Measurements from ENCODE around the gene ACSM5. TPM values are rescaled to one million over a fixed set of nuclear protein-coding genes. Genes with fewer than 3 reads are reported as not detected.
"Not testable (repeated sequence)": the region's sequence is repeated elsewhere in the genome, so short reads cannot be mapped to it uniquely, and the experiment has no call there.

Gene ACSM5
- polyA plus RNA-seq, 1 donor (not counting 4 experiments of a cell fraction or from before 2014, with no cell fraction given), result not detected

DNA sequence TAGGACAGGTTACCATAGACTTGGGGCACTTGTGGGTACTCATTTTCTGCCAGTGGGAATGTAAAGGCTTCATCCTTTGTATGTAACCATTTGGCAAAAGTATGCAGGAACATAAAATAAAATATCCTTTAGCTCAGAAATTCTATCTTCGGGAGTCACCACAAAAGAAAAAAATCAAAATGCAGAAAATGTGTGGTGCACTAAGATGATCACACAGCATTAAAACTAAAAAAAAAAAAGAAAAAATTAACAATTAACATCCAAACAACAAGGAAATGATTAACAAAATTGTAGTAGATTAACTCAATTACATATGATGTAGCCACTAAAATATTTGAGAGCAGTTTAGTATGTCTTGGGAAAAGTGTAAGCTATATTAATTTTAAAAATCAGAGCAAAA is 31.4 kb downstream of the ACSM5 start:
- H3K27me3 ChIP-seq (ENCODE audit: control insufficient read depth, extremely low read depth, insufficient read depth, low read length); DNase-seq (ENCODE audit: low read depth, low spot score); H3K4me1 ChIP-seq (ENCODE audit: control insufficient read depth, extremely low read depth, insufficient read depth, low read length); H3K4me3 ChIP-seq (ENCODE audit: control insufficient read depth in 2 of 3, extremely low read depth in 1 of 3, insufficient read depth in 2 of 3, low read depth in 1 of 3, low read length in 3 of 3); dilution Hi-C loops (cut with MboI; ENCODE audit: extremely low pct_ligation_motif_present, low sequenced_read_pairs); H2AFZ ChIP-seq (ENCODE audit: control insufficient read depth, low read length); H3K9me3 ChIP-seq (ENCODE audit: control insufficient read depth, low read depth, low read length); H3K4me2 ChIP-seq (ENCODE audit: control insufficient read depth, extremely low read depth, insufficient read depth, low read depth, low read length); H3K79me2 ChIP-seq (ENCODE audit: control insufficient read depth, insufficient read depth, low read length); H3K9ac ChIP-seq (ENCODE audit: control insufficient read depth, extremely low read depth, insufficient read depth, low read length); H3K36me3 ChIP-seq (ENCODE audit: control insufficient read depth in 2 of 2, extremely low read depth in 1 of 2, insufficient read depth in 2 of 2, low read length in 2 of 2); H3K27ac ChIP-seq (ENCODE audit: control insufficient read depth, insufficient read depth, low read length); H3K9me1 ChIP-seq (ENCODE audit: control insufficient read depth, extremely low read depth, insufficient read depth, low read length); FAIRE-seq; H4K20me1 ChIP-seq (ENCODE audit: control insufficient read depth, extremely low read depth, insufficient read depth, low read length): not testable (repeated sequence)

DNA sequence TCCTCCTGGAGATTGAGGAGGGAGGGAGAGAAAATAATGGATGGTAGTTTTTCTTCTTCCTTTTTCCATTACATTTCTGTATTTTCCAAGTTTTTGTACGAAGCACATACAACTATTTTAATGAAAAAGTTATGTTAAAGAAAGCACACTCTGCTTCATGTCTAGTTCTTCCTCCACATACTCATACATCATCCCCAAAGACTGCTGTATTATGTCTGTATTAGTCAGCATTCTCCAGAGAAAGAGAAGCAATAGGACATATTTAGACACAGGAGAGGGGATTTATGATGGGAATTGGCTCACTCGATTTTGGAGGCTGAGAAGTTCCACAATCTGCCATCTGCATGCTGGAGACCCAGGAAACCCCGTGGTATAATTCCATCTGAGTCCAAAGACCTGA is 31.9 kb downstream of the ACSM5 start:
- DNase-seq (ENCODE audit: low read depth, low spot score), result no peak
- H3K9me3 ChIP-seq (ENCODE audit: control insufficient read depth, low read depth, low read length), result no peaks in the 10 kb centered on the region
- H2AFZ ChIP-seq (ENCODE audit: control insufficient read depth, low read length), result no peak overlapping the region
- no peak for TF ChIP-seq EZH2 (IDR thresholded peaks at IDR 0.05; ENCODE audit: low read length)
- TF ChIP-seq, protein P1, sequence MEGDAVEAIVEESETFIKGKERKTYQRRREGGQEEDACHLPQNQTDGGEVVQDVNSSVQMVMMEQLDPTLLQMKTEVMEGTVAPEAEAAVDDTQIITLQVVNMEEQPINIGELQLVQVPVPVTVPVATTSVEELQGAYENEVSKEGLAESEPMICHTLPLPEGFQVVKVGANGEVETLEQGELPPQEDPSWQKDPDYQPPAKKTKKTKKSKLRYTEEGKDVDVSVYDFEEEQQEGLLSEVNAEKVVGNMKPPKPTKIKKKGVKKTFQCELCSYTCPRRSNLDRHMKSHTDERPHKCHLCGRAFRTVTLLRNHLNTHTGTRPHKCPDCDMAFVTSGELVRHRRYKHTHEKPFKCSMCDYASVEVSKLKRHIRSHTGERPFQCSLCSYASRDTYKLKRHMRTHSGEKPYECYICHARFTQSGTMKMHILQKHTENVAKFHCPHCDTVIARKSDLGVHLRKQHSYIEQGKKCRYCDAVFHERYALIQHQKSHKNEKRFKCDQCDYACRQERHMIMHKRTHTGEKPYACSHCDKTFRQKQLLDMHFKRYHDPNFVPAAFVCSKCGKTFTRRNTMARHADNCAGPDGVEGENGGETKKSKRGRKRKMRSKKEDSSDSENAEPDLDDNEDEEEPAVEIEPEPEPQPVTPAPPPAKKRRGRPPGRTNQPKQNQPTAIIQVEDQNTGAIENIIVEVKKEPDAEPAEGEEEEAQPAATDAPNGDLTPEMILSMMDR (optimal IDR thresholded peaks at IDR 0.05 in 1 of 3, IDR thresholded peaks at IDR 0.05 in 1 of 3, conservative IDR thresholded peaks at IDR 0.05 in 1 of 3; ENCODE audit: extremely low read depth in 1 of 3, insufficient read depth in 2 of 3, low read length in 3 of 3), result no peak
- H3K79me2 ChIP-seq (ENCODE audit: control insufficient read depth, insufficient read depth, low read length), result no peaks in the 10 kb centered on the region
- no peaks in the 10 kb centered on the region for H4K20me1 ChIP-seq (ENCODE audit: control insufficient read depth, extremely low read depth, insufficient read depth, low read length)
- H3K4me1 ChIP-seq (ENCODE audit: control insufficient read depth, extremely low read depth, insufficient read depth, low read length), result no peaks in the 10 kb centered on the region
- no peak overlapping the region for H3K4me3 ChIP-seq (ENCODE audit: control insufficient read depth in 2 of 3, extremely low read depth in 1 of 3, insufficient read depth in 2 of 3, low read depth in 1 of 3, low read length in 3 of 3)
- H3K27ac ChIP-seq (ENCODE audit: control insufficient read depth, insufficient read depth, low read length), result no peak overlapping the region
- H3K36me3 ChIP-seq (ENCODE audit: control insufficient read depth in 2 of 2, extremely low read depth in 1 of 2, insufficient read depth in 2 of 2, low read length in 2 of 2), result no peaks in the 10 kb centered on the region
- no peak for FAIRE-seq
- H3K9ac ChIP-seq (ENCODE audit: control insufficient read depth, extremely low read depth, insufficient read depth, low read length), result no peak overlapping the region
- no peaks in the 10 kb centered on the region for H3K27me3 ChIP-seq (ENCODE audit: control insufficient read depth, extremely low read depth, insufficient read depth, low read length)
- no peaks in the 10 kb centered on the region for H3K9me1 ChIP-seq (ENCODE audit: control insufficient read depth, extremely low read depth, insufficient read depth, low read length)
- dilution Hi-C loops (cut with MboI; ENCODE audit: extremely low pct_ligation_motif_present, low sequenced_read_pairs), result no loop called here
- no peak overlapping the region for H3K4me2 ChIP-seq (ENCODE audit: control insufficient read depth, extremely low read depth, insufficient read depth, low read depth, low read length)

DNA sequence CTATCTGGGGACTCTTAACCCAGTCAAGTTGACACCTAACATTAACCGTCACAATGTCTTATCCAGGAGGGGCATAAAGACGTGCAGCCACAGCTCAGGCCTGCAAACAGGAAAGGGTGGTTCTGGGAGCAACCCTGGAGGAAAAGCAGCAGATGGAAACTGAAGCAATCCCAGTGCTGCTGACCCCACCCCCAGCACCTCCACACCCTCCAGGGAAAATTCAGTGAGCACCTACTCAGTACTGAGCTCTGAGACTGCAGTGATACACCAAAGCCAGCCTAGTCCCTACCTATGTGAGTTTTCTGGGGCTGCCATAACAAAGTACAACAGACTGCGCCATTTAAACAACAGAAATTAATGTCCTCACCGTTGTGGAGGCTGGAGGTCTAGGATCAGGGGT is 32.5 kb downstream of the ACSM5 start:
- dilution Hi-C loops (cut with MboI; ENCODE audit: extremely low pct_ligation_motif_present, low sequenced_read_pairs); H3K9me1 ChIP-seq (ENCODE audit: control insufficient read depth, extremely low read depth, insufficient read depth, low read length); H2AFZ ChIP-seq (ENCODE audit: control insufficient read depth, low read length); DNase-seq (ENCODE audit: low read depth, low spot score); H3K36me3 ChIP-seq (ENCODE audit: control insufficient read depth in 2 of 2, extremely low read depth in 1 of 2, insufficient read depth in 2 of 2, low read length in 2 of 2); H3K9me3 ChIP-seq (ENCODE audit: control insufficient read depth, low read depth, low read length); H3K27me3 ChIP-seq (ENCODE audit: control insufficient read depth, extremely low read depth, insufficient read depth, low read length); H3K79me2 ChIP-seq (ENCODE audit: control insufficient read depth, insufficient read depth, low read length); FAIRE-seq; H3K4me2 ChIP-seq (ENCODE audit: control insufficient read depth, extremely low read depth, insufficient read depth, low read depth, low read length); H3K4me3 ChIP-seq (ENCODE audit: control insufficient read depth in 2 of 3, extremely low read depth in 1 of 3, insufficient read depth in 2 of 3, low read depth in 1 of 3, low read length in 3 of 3); H4K20me1 ChIP-seq (ENCODE audit: control insufficient read depth, extremely low read depth, insufficient read depth, low read length); H3K4me1 ChIP-seq (ENCODE audit: control insufficient read depth, extremely low read depth, insufficient read depth, low read length); H3K27ac ChIP-seq (ENCODE audit: control insufficient read depth, insufficient read depth, low read length); H3K9ac ChIP-seq (ENCODE audit: control insufficient read depth, extremely low read depth, insufficient read depth, low read length): not testable (repeated sequence)

DNA sequence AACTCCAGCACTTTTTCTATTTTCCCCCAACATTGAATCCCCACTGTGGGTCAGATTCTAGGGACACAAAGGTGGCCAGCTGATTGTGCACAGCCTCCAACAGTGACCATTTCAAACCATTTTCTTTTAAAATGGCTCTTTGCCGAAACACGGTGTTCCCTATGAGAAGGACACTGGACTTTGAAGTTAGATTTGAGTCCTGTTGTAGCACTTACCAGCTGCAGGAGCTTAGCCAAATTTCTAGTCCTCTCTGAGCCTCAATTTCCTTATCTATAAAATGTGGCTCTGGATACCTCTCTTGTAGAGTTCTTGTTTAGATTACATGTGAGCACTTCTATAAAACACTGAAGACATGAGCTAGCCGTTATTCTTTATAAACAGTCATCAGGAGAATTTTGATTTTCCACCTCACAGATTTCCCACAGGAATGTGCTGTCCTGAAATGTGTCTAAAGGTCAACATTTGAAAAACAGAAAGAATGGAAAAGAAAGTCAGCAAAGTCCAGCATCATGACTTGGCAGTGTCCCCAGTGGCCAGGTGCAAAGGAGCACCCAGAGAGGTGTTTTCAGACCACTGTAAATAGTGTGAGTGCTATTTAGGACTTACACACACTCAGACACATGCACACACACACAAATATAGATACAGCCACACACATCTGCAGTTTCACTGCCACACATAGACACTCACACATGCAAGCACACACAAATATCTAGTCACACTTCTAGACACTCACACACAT is 37.5 kb downstream of the ACSM5 start:
- H3K79me2 ChIP-seq (ENCODE audit: control insufficient read depth, insufficient read depth, low read length); H3K4me2 ChIP-seq (ENCODE audit: control insufficient read depth, extremely low read depth, insufficient read depth, low read depth, low read length); H2AFZ ChIP-seq (ENCODE audit: control insufficient read depth, low read length); H3K36me3 ChIP-seq (ENCODE audit: control insufficient read depth in 2 of 2, extremely low read depth in 1 of 2, insufficient read depth in 2 of 2, low read length in 2 of 2); FAIRE-seq; H4K20me1 ChIP-seq (ENCODE audit: control insufficient read depth, extremely low read depth, insufficient read depth, low read length); H3K9me3 ChIP-seq (ENCODE audit: control insufficient read depth, low read depth, low read length); dilution Hi-C loops (cut with MboI; ENCODE audit: extremely low pct_ligation_motif_present, low sequenced_read_pairs); H3K27me3 ChIP-seq (ENCODE audit: control insufficient read depth, extremely low read depth, insufficient read depth, low read length); H3K9ac ChIP-seq (ENCODE audit: control insufficient read depth, extremely low read depth, insufficient read depth, low read length); DNase-seq (ENCODE audit: low read depth, low spot score); H3K4me1 ChIP-seq (ENCODE audit: control insufficient read depth, extremely low read depth, insufficient read depth, low read length); H3K9me1 ChIP-seq (ENCODE audit: control insufficient read depth, extremely low read depth, insufficient read depth, low read length); H3K4me3 ChIP-seq (ENCODE audit: control insufficient read depth in 2 of 3, extremely low read depth in 1 of 3, insufficient read depth in 2 of 3, low read depth in 1 of 3, low read length in 3 of 3); H3K27ac ChIP-seq (ENCODE audit: control insufficient read depth, insufficient read depth, low read length): not testable (repeated sequence)

All from keratinocyte (primary cell).